HUES48 (cell line): ENCODE measurements around the gene SSTR3.
"Not testable (repeated sequence)": the region's sequence is repeated elsewhere in the genome, so short reads cannot be mapped to it uniquely, and the experiment has no call there.

Source experiments
- H3K27ac ChIP-seq: one replicate; pipeline ENCODE4 v1.7.0; 2013; ENCODE audit warnings: low read depth, low read length, inconsistent platforms
- H3K27me3 ChIP-seq: 2 replicates; pipeline ENCODE4 v1.6.1; 2013; ENCODE audit warnings: mild to moderate bottlenecking, low read length; ENCODE audit not compliant: control insufficient read depth, insufficient read depth
- H3K36me3 ChIP-seq: 2 replicates; pipeline ENCODE4 v1.6.1; 2013; ENCODE audit warnings: low read length; ENCODE audit not compliant: control insufficient read depth, insufficient read depth
- H3K4me1 ChIP-seq: 2 replicates; pipeline ENCODE4 v1.6.1; 2013; ENCODE audit warnings: mild to moderate bottlenecking, low read length; ENCODE audit not compliant: control insufficient read depth, insufficient read depth
- H3K4me3 ChIP-seq: 2 replicates; pipeline ENCODE4 v1.5.1; 2013; ENCODE audit warnings: mild to moderate bottlenecking, low read depth, low read length
- H3K9ac ChIP-seq: 2 replicates; pipeline ENCODE4 v1.6.1; 2013; ENCODE audit warnings: mild to moderate bottlenecking, low read depth, low read length, moderate library complexity
- H3K9me3 ChIP-seq: 2 replicates; pipeline ENCODE4 v1.6.1; 2013; ENCODE audit warnings: low read length; ENCODE audit not compliant: control insufficient read depth, insufficient read depth

Gene SSTR3

DNA sequence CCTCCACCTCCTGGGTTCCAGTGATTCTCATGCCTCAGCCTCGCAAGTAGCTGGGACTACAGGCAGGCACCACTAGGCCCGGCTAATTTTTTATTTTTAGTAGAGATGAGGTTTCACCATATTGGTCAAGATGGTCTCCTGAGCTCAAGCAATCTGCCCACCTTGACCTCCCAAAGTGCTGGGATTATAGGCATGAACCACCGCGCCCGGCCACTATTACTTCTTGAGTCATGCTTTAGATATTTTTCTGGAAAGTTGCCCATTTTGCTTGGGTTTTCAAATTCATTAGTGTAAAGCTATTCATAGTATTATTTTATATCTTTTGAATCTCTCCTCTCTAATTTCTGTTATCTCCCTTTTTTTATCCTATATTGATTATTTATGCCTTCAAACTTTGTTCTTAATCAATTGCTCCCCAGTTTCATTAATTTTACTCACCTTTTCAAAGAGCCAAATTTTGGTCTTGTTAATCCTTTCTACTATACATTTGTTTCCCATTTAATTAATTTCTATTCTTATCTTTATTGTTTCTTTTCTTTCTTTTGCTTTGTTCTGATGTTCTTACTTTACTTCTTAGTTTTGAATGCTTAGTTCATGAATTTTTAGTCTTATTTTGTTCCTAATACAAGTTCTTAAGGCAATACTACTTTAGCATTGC is 42.1 kb upstream of the SSTR3 start:
- Histone ChIP-seq H3K4me1 (peaks cover 8% of the 10 kb centered on the region; the same call in 1 of the 2 replicates), H3K36me3 (no peaks in the 10 kb centered on the region), H3K4me3 (no peak overlapping the region), H3K9me3 (no peaks in the 10 kb centered on the region), H3K9ac (no peak overlapping the region), H3K27me3 (no peaks in the 10 kb centered on the region), H3K27ac (no peak overlapping the region)

DNA sequence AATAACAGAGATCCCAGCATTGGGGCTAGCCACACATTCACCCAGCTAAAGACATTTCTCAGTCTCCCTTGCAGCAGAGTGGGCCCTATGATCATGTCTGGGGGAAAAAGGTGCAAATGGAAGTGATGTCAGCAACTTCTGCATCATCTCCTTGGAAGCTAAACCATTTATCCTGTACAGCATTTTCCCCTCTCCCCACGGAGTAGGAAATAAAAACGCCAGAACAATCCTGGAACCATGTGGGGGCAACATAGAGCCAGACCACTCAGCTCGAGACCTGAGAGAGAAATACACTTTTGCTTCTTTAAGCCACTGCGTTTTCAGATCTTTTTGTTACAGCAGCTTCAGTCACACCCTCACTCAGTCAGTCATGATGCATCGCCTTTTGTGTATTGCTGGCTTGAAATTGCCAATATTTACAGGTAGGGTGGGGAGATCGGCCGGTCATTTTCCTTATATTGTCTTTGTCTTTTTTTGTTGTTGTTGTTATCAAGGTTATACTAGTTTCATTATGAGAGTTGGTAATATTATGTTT is 40.9 kb upstream of the SSTR3 start:
- H3K27me3 ChIP-seq = no peaks in the 10 kb centered on the region

DNA sequence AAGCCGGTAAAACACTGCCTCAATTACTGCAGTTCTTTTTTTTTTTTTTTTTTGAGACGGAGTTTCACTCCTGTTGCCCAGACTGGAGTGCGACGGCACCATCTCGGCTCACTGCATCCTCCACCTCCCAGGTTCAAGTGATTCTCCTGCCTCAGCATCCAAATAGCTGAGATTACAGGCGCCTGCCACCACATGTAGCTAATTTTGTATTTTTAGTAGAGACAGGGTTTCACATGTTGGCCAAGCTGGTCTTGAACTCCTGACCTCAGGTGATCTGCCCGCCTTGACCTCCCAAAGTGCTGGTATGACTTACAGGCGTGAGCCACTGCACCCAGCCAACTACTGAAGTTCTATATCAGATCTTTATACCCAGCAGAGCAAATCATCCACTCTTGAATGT is 39.6 kb upstream of the SSTR3 start:
- H3K9me3 ChIP-seq, H3K27ac ChIP-seq, H3K27me3 ChIP-seq, H3K4me3 ChIP-seq, H3K36me3 ChIP-seq, H3K9ac ChIP-seq, H3K4me1 ChIP-seq: not testable (repeated sequence)

More for the DNA sequence above, 40.9 kb upstream of the SSTR3 start:
- Histone ChIP-seq H3K27ac (no peak overlapping the region), H3K4me3 (no peak overlapping the region), H3K4me1 (no peaks in the 10 kb centered on the region), H3K36me3 (no peaks in the 10 kb centered on the region), H3K9ac (no peak overlapping the region), H3K9me3 (no peaks in the 10 kb centered on the region)

DNA sequence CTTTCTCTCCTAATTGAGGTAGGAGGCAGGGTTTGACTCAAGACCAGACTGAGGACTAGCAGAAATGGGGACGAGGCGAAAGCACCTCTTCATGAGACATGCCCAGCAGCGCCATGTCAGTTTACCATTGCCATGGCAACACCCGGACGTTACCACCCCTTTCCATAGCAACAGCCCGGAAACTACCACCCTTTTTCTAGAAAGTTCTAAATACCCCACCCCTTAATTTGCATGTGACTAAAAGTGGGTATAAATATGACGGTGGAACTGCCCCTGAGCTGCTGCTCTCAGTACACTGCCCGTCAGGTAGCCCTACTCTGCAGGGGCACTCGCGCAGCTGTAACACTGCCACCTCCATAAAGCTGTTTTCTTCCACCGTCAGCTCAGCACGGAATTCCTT is 37.7 kb upstream of the SSTR3 start:
- Histone ChIP-seq H3K9ac (no peak overlapping the region), H3K4me3 (no peak overlapping the region), H3K9me3 (no peaks in the 10 kb centered on the region), H3K36me3 (no peaks in the 10 kb centered on the region), H3K4me1 (no peaks in the 10 kb centered on the region), H3K27me3 (no peaks in the 10 kb centered on the region), H3K27ac (no peak overlapping the region)

GRCh38 chr22:37248251-37248650 is 36.0 kb upstream of the SSTR3 start:
- Histone ChIP-seq H3K4me1 (no peaks in the 10 kb centered on the region; the same call in 1 of the 2 replicates), H3K27me3 (no peaks in the 10 kb centered on the region), H3K9me3 (no peaks in the 10 kb centered on the region), H3K36me3 (no peaks in the 10 kb centered on the region), H3K4me3 (no peak overlapping the region), H3K9ac (no peak overlapping the region), H3K27ac (no peak overlapping the region)

DNA sequence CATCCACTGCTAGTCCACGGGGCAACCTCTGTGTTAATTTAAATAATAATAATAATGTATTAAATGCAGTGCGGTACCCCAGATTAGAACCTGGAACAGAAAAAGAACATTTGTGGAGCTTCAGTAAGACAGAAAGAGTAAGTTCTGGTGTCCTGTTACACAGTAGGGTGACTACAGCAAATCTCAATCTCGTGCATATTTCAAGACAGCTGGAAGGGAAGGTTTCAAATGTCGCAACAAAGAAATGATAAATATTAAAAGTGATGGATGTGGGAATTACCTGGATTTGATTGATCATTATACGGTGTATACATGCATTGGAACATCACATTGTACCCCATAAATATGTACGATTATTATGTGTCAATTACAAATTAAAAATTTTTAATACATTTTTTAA is 33.5 kb upstream of the SSTR3 start:
- H3K27ac ChIP-seq = no peak overlapping the region
- no peak overlapping the region for H3K4me3 ChIP-seq
- H3K9ac ChIP-seq = no peak overlapping the region
- H3K4me1 ChIP-seq = no peaks in the 10 kb centered on the region; the same call in 1 of the 2 replicates
- no peaks in the 10 kb centered on the region for H3K9me3 ChIP-seq
- no peaks in the 10 kb centered on the region for H3K27me3 ChIP-seq
- no peaks in the 10 kb centered on the region for H3K36me3 ChIP-seq

- no peak overlapping the region for H3K4me3 ChIP-seq
- H3K4me1 ChIP-seq = no peaks in the 10 kb centered on the region; the same call in 1 of the 2 replicates
- H3K27ac ChIP-seq = peak overlapping the region; percentile 1
- no peak overlapping the region for H3K9ac ChIP-seq
- no peaks in the 10 kb centered on the region for H3K9me3 ChIP-seq
- no peaks in the 10 kb centered on the region for H3K27me3 ChIP-seq
- no peaks in the 10 kb centered on the region for H3K36me3 ChIP-seq
These were observed 32.8 kb upstream of the SSTR3 start for GRCh38 chr22:37244922-37245722.

DNA sequence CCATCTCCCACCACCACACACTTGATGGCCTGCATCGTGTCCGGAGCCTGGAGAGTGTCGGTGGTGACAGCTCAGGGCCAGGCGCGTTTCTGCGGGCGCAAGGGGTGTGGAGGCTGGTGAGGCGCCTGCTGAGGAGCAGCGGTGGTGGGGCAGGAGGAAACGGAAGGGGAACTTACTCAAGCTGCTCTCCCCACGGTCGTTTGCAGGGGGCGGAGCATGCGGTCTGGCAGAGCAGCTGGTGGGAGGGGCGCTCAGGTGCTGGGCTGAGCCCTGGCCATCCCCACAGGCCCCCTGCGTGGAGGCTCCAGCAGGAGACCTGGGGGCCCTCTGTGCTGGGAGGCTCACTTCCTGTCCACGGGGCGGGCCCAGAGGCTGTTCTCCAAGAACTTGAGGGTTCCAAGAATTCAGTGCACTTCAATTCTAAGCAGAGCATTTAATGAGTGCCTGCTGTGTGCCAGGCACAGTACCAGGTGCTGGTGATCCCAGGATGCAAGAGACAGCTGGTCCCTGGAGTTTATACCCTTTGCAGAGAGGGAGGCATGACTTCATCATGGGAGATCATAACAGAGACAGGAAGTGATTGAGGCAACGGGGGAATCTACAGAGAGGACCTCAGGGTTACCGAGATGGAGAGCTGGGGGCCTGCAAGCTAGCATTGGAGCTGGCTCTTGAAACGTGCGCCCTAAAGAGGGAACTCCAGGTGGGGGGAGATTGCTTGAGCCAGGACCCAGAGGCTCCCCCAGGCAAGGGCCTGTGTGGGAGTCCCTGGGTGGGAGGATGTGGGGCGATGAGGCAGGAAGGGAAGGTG is 32.0 kb upstream of the SSTR3 start, which contains the start of gene RAC2:
RAC2 (minus strand) TSS at position 156 of the 808 bp plus-strand sequence; CDS start at position 35, 121 bp downstream.
- no peaks in the 10 kb centered on the region for H3K36me3 ChIP-seq
- no peaks in the 10 kb centered on the region for H3K9me3 ChIP-seq
- no peaks in the 10 kb centered on the region for H3K27me3 ChIP-seq
- H3K4me1 ChIP-seq = no peaks in the 10 kb centered on the region; the same call in 1 of the 2 replicates
- no peak within 1 kb of the TSS for H3K27ac ChIP-seq
- no peak within 1 kb of the TSS for H3K9ac ChIP-seq
- H3K4me3 ChIP-seq = peak within 1 kb of the TSS; percentile 21; the same call in 1 of the 2 replicates

GRCh38 chr22:37243402-37244113 is 31.3 kb upstream of the SSTR3 start:
- no peak overlapping the region for H3K9ac ChIP-seq
- no peaks in the 10 kb centered on the region for H3K27me3 ChIP-seq
- no peaks in the 10 kb centered on the region for H3K36me3 ChIP-seq
- no peaks in the 10 kb centered on the region; the same call in 1 of the 2 replicates for H3K4me1 ChIP-seq
- H3K9me3 ChIP-seq = no peaks in the 10 kb centered on the region
- H3K27ac ChIP-seq = no peak overlapping the region
- peak overlapping the region; percentile 21; the same call in 1 of the 2 replicates for H3K4me3 ChIP-seq

- Histone ChIP-seq H3K4me1 (no peaks in the 10 kb centered on the region; the same call in 1 of the 2 replicates), H3K36me3 (no peaks in the 10 kb centered on the region), H3K27me3 (no peaks in the 10 kb centered on the region), H3K4me3 (no peak overlapping the region), H3K9ac (no peak overlapping the region), H3K9me3 (no peaks in the 10 kb centered on the region), H3K27ac (no peak overlapping the region)
These were observed 30.2 kb upstream of the SSTR3 start for GRCh38 chr22:37242395-37242918.
